Measurements from ENCODE around the gene LDLRAD4.

Gene LDLRAD4

DNA sequence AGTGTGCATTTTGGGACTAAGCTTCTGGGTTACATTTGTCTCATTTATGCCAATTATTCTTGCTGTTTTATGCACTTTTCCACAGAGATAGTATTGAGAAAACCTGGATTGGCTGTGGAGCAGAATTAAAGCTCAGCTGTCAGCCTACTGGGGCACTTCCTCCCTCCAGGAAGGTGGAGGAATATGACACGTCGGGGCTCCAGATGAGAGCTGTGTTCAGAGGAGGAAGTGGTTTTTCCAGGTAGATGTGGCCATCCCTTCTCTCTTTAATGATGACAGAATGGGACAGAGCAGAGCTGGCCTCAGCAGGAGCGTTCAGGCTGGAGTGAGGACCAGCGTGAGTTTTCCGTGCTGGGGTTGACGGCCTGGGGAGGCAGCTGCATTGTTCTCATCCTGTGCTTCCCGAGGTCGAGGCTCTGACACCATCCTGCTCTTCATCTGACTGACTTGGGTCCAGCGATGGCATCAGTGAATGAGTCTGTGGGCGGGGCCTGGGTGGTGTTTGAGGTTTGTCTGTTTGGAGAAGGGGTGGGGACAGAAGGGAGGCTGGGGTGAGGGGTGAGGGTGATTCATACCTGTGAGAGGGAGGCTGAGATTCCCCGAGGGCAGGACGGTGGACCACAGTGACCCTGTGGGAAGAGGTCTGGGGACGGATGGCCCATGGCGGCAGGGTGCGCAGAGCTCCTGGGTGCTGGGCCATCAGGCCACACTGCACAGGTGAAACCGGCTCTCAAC, 207.0 kb downstream of the LDLRAD4 start (continued):
- TF ChIP-seq, protein P1, sequence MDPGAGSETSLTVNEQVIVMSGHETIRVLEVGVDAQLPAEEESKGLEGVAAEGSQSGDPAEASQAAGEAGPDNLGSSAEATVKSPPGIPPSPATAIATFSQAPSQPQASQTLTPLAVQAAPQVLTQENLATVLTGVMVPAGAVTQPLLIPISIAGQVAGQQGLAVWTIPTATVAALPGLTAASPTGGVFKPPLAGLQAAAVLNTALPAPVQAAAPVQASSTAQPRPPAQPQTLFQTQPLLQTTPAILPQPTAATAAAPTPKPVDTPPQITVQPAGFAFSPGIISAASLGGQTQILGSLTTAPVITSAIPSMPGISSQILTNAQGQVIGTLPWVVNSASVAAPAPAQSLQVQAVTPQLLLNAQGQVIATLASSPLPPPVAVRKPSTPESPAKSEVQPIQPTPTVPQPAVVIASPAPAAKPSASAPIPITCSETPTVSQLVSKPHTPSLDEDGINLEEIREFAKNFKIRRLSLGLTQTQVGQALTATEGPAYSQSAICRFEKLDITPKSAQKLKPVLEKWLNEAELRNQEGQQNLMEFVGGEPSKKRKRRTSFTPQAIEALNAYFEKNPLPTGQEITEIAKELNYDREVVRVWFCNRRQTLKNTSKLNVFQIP (CRISPR knock-in tag; IDR thresholded peaks at IDR 0.05; ENCODE audit: borderline replicate concordance, low read depth) = no peak

DNA sequence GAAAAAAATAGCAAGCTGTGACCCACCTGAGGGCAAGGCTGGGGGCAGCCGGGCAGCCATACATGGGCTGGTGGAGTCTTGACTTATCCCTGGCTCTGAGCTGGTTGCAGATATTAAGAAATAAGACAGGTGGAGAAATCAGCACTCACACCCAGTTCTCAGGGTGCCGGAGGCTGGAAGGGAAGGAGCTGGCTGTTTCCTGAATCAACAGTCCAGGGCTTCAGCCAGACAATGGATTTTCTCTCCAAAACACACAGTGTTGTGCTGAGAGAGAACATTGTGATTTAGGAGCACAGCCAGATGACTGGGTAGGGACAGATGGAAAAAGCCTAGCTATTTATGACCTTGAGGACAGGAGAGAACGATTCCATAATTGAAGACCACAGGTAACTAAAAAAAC, 208.8 kb downstream of the LDLRAD4 start:
- ATAC-seq = no peak
- TF ChIP-seq ISL1 (CRISPR knock-in tag; IDR thresholded peaks at IDR 0.05) (no peak), ZFP3 (CRISPR knock-in tag; IDR thresholded peaks at IDR 0.05) (no peak)
- TF ChIP-seq, protein P2, sequence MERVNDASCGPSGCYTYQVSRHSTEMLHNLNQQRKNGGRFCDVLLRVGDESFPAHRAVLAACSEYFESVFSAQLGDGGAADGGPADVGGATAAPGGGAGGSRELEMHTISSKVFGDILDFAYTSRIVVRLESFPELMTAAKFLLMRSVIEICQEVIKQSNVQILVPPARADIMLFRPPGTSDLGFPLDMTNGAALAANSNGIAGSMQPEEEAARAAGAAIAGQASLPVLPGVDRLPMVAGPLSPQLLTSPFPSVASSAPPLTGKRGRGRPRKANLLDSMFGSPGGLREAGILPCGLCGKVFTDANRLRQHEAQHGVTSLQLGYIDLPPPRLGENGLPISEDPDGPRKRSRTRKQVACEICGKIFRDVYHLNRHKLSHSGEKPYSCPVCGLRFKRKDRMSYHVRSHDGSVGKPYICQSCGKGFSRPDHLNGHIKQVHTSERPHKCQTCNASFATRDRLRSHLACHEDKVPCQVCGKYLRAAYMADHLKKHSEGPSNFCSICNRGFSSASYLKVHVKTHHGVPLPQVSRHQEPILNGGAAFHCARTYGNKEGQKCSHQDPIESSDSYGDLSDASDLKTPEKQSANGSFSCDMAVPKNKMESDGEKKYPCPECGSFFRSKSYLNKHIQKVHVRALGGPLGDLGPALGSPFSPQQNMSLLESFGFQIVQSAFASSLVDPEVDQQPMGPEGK (CRISPR knock-in tag; IDR thresholded peaks at IDR 0.05; ENCODE audit: borderline replicate concordance) = no peak
- TF ChIP-seq, protein P1 (CRISPR knock-in tag; IDR thresholded peaks at IDR 0.05; ENCODE audit: borderline replicate concordance, low read depth) = no peak

DNA sequence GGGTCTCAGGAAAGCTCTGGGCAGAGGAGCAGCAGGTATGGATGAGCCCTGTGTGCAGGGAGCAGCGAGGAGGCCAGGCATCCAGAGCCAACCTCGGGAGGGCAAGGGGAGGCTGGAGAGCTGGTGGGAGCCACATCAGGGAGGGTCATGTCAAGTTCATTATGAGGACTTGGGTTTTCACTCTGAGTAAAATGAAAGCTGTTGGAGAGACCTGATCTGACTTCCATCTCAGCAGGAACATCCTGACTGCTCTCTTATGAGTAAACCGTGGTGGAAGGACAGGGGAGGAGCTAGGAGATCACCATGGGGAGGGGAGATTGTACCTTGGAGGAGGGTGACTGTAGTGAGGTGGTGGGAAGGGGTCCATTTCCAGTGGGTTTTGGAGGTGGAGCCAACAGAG, 209.8 kb downstream of the LDLRAD4 start:
- TF ChIP-seq TCF4 (CRISPR knock-in tag; IDR thresholded peaks at IDR 0.05; ENCODE audit: borderline replicate concordance) = no peak
- no peak for TF ChIP-seq BACH2 (CRISPR knock-in tag; IDR thresholded peaks at IDR 0.05; ENCODE audit: borderline replicate concordance)
- TF ChIP-seq ZNF8 (CRISPR knock-in tag; IDR thresholded peaks at IDR 0.05) = no peak
- TF ChIP-seq ZC3H10 (CRISPR knock-in tag; IDR thresholded peaks at IDR 0.05) = no peak
- TF ChIP-seq ISL1 (CRISPR knock-in tag; IDR thresholded peaks at IDR 0.05) = no peak
- TF ChIP-seq ARNTL (CRISPR knock-in tag; IDR thresholded peaks at IDR 0.05; ENCODE audit: borderline replicate concordance, low read depth) = no peak
- no peak for TF ChIP-seq OSR1 (CRISPR knock-in tag; IDR thresholded peaks at IDR 0.05)
- no peak for TF ChIP-seq PPARA (CRISPR knock-in tag; IDR thresholded peaks at IDR 0.05; ENCODE audit: borderline replicate concordance)
- TF ChIP-seq GLIS3 (CRISPR knock-in tag; IDR thresholded peaks at IDR 0.05) = no peak
- TF ChIP-seq, protein P2 (CRISPR knock-in tag; IDR thresholded peaks at IDR 0.05; ENCODE audit: borderline replicate concordance) = no peak
- TF ChIP-seq SNAI2 (CRISPR knock-in tag; IDR thresholded peaks at IDR 0.05) = no peak
- no peak for TF ChIP-seq ZNF70 (CRISPR knock-in tag; IDR thresholded peaks at IDR 0.05)
- TF ChIP-seq, protein P3, sequence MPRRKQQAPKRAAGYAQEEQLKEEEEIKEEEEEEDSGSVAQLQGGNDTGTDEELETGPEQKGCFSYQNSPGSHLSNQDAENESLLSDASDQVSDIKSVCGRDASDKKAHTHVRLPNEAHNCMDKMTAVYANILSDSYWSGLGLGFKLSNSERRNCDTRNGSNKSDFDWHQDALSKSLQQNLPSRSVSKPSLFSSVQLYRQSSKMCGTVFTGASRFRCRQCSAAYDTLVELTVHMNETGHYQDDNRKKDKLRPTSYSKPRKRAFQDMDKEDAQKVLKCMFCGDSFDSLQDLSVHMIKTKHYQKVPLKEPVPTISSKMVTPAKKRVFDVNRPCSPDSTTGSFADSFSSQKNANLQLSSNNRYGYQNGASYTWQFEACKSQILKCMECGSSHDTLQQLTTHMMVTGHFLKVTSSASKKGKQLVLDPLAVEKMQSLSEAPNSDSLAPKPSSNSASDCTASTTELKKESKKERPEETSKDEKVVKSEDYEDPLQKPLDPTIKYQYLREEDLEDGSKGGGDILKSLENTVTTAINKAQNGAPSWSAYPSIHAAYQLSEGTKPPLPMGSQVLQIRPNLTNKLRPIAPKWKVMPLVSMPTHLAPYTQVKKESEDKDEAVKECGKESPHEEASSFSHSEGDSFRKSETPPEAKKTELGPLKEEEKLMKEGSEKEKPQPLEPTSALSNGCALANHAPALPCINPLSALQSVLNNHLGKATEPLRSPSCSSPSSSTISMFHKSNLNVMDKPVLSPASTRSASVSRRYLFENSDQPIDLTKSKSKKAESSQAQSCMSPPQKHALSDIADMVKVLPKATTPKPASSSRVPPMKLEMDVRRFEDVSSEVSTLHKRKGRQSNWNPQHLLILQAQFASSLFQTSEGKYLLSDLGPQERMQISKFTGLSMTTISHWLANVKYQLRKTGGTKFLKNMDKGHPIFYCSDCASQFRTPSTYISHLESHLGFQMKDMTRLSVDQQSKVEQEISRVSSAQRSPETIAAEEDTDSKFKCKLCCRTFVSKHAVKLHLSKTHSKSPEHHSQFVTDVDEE (CRISPR knock-in tag; IDR thresholded peaks at IDR 0.05) = no peak
- TF ChIP-seq ZFP3 (CRISPR knock-in tag; IDR thresholded peaks at IDR 0.05) = no peak
- TF ChIP-seq, protein P4, sequence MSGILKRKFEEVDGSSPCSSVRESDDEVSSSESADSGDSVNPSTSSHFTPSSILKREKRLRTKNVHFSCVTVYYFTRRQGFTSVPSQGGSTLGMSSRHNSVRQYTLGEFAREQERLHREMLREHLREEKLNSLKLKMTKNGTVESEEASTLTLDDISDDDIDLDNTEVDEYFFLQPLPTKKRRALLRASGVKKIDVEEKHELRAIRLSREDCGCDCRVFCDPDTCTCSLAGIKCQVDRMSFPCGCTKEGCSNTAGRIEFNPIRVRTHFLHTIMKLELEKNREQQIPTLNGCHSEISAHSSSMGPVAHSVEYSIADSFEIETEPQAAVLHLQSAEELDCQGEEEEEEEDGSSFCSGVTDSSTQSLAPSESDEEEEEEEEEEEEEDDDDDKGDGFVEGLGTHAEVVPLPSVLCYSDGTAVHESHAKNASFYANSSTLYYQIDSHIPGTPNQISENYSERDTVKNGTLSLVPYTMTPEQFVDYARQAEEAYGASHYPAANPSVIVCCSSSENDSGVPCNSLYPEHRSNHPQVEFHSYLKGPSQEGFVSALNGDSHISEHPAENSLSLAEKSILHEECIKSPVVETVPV (CRISPR knock-in tag; IDR thresholded peaks at IDR 0.05) = no peak
- no peak for TF ChIP-seq CSDC2 (CRISPR knock-in tag; IDR thresholded peaks at IDR 0.05)
- no peak for ATAC-seq

All from SK-N-SH treated with all-trans-retinoic acid at 6 μM for 48 hours (cell line).